K562 (cell line): Measurements from ENCODE around the gene USP48. TPM values are rescaled to one million over a fixed set of nuclear protein-coding genes. Genes with fewer than 3 reads are reported as not detected.

Experiments
- GATAD2B ChIP-seq: fragments of 450-650 bp; IDR thresholded peaks from 2 replicates; pipeline ENCODE4 v1.6.1; 2017; ENCODE audit warnings: mild to moderate bottlenecking, borderline replicate concordance
- LARP7 ChIP-seq: fragments of 450-650 bp; IDR thresholded peaks from 2 replicates; pipeline ENCODE4 v1.6.1; 2016
- MNT ChIP-seq, 2 experiments: fragments of 450-650 bp; conservative IDR thresholded peaks; 2 replicates each; pipeline ENCODE4 v1.6.1; 2017; ENCODE audit warnings: mild to moderate bottlenecking in 2 of 2, moderate library complexity in 2 of 2
- NFE2 ChIP-seq: IDR thresholded peaks from 2 replicates; pipeline ENCODE4 v1.6.1; 2014; ENCODE audit warnings: antibody characterized with exemption, low read depth
- NR2C2 ChIP-seq, 2 experiments: fragments of 200-800 bp in 1 of 2; sonication (Bioruptor generic) in 1 of 2; sonication (generic) in 1 of 2; formaldehyde crosslinking in 1 of 2; IDR thresholded peaks; 2 replicates each; pipeline versions ENCODE4 v1.6.1 to v1.8.0; 2016 to 2022; ENCODE audit warnings: mild to moderate bottlenecking in 1 of 2, missing compliant biosample characterization in 1 of 2, missing genetic modification characterization in 1 of 2, missing genetic modification reagents in 1 of 2
- SNAPC5 ChIP-seq: fragments of 250-450 bp; sonication (Bioruptor Pico); IDR thresholded peaks from 2 replicates; pipeline ENCODE4 v1.8.0; 2021; ENCODE audit warnings: moderate library complexity, mild to moderate bottlenecking, inconsistent platforms
- YY1 ChIP-seq, 3 experiments: IDR thresholded peaks; 2 replicates each; pipeline ENCODE4 v1.6.1; 2011; ENCODE audit warnings: low read length in 2 of 3, mild to moderate bottlenecking in 2 of 3, moderate library complexity in 2 of 3, borderline replicate concordance in 1 of 3, control low read depth in 1 of 3, low read depth in 1 of 3; ENCODE audit not compliant: insufficient read depth in 3 of 3, insufficient replicate concordance in 2 of 3, control insufficient read depth in 1 of 3, insufficient read length in 1 of 3; ENCODE audit errors: extremely low read depth in 1 of 3
- ZNF146 ChIP-seq: IDR thresholded peaks from one replicate; pipeline ENCODE4 v1.6.1; 2018; ENCODE audit warnings: missing compliant biosample characterization; ENCODE audit not compliant: unreplicated experiment
- ZNF277 ChIP-seq: fragments of 250-450 bp; sonication (Bioruptor Pico); IDR thresholded peaks from 2 replicates; pipeline ENCODE4 v1.8.0; 2022; ENCODE audit warnings: inconsistent platforms, mild to moderate bottlenecking, moderate library complexity, borderline replicate concordance
- ZNF699 ChIP-seq: fragments of 250-450 bp; sonication (Bioruptor Pico); IDR thresholded peaks from 2 replicates; pipeline ENCODE4 v1.8.0; 2021; ENCODE audit warnings: mild to moderate bottlenecking, moderate library complexity; ENCODE audit not compliant: insufficient replicate concordance
- ZSCAN29 ChIP-seq: fragments of 450-650 bp; IDR thresholded peaks from 2 replicates; pipeline ENCODE4 v1.6.1; 2017
- polyA plus RNA-seq, 8 experiments: library from polyadenylated mRNA; depleted of rRNA in 4 of 8; stranded (reverse) in 5 of 8; unstranded in 3 of 8; fragments of >200 nt; fragmentation: Nextera tagmentation in 2 of 8; fragmentation: Illumina TruSeq in 1 of 8; extraction: Ambion mirVana in 2 of 8; extraction: Trizol in 1 of 8; gene quantifications; 2 replicates each; pipeline versions ENCODE4 v1.2.1 to v1.2.3, GENCODE V29; 2011 to 2014; ENCODE audit warnings: inconsistent platforms in 1 of 8, missing spikeins in 1 of 8
- total RNA-seq, 7 experiments: library from RNA; depleted of rRNA in 6 of 7; stranded (reverse); fragments of >200 nt in 6 of 7; fragmentation: Illumina TruSeq in 2 of 7; extraction: Trizol in 2 of 7; gene quantifications; 2 replicates each; pipeline versions ENCODE4 v1.2.1 to v1.2.3, GENCODE V29; 2011 to 2021; ENCODE audit warnings: low replicate concordance in 1 of 7

The USP48 gene
- total and polyA plus RNA-seq, 9 of the 15 experiments (the other 6 are each of a cell fraction or from before 2014, with no cell fraction given) = 23.3 to 123 (median 106) TPM

GRCh38 chr1:21779613-21780521 is 3.1 kb downstream of the USP48 start (continued):
- peak; percentile 13; the same call in 1 of the 2 replicates for TF ChIP-seq ZSCAN29
- TF ChIP-seq LARP7 = 0 out of 2 replicates have a peak, but pooled peaks have one; percentile 5
- 0 out of 2 replicates have a peak, but pooled peaks have one; percentile 6 for TF ChIP-seq NFE2
- no peak for TF ChIP-seq SNAPC5 (CRISPR knock-in tag)
- peak; percentile 47; the same call in 1 of the 2 replicates for TF ChIP-seq GATAD2B
- TF ChIP-seq ZNF277 (CRISPR knock-in tag) = no peak
- no peak for TF ChIP-seq NR2C2 (CRISPR knock-in tag; IDR thresholded peaks at IDR 0.05)
- TF ChIP-seq NR2C2 (tag; IDR thresholded peaks at IDR 0.05) = 0 out of 2 replicates have a peak, but pooled peaks have one; percentile 24
- TF ChIP-seq ZNF699 (CRISPR knock-in tag) = no peak
- peak; percentile 86 for TF ChIP-seq ZNF146 (CRISPR knock-in tag)
- TF ChIP-seq YY1 (IDR thresholded peaks at IDR 0.05; ENCODE audit: borderline replicate concordance in 1 of 3, control insufficient read depth in 1 of 3, extremely low read depth in 1 of 3, insufficient read depth in 3 of 3, insufficient read length in 1 of 3, insufficient replicate concordance in 2 of 3, low read depth in 1 of 3, low read length in 2 of 3) = no peak
- TF ChIP-seq MNT (conservative IDR thresholded peaks at IDR 0.05) = 0 out of 4 replicates have a peak, but pooled peaks of 1 of the 2 experiments have one; percentile 32
- TF ChIP-seq, all 486 proteins: peak for 23
